ENCODE data around the gene ACAD9. TPM values are rescaled to one million over a fixed set of nuclear protein-coding genes. Genes with fewer than 3 reads are reported as not detected.

The ACAD9 gene
- total and polyA plus RNA-seq, 2 of the 13 experiments (the other 11 are each of a cell fraction or from before 2014, with no cell fraction given) = 15.3 to 38.2 TPM

DNA sequence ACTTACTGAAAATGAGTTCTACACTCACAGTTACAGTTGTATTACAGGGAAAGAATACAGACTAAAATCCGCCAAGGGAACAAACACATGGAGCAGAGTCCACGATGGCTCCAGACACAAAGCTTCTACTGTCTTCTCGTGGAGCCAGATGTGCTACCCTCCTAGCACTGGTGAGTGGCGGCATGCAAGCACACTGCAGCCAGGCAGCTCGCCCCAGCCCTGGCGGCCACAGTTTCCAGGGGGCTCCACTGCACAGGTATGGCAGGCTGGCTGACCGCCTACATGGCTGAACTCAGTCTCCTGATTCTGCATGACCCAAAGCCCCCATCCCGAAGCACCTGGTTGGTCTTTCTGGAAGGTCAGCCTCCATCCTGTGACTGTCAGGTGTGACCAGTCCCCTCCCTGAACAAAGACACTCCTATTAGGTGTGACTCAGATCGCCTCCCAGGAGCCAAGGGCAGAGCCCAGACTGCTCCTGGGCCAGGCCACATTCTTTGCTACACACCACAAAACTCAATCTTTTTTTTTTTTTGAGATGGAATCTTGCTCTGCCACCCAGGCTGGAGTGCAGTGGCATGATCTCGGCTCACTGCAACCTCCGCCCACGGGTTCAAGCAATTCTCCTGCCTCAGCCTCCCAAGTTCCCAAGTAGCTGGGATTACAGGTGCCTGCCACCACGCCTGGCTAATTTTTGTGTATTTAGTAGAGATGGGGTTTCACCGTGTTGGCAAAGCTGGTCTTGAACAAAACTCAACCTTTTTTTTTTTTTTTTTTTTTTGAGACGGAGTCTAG is 62.9 kb downstream of the ACAD9 start:
- Histone ChIP-seq H3K27ac (ENCODE audit: extremely low read length, insufficient read depth, low read length) (peak overlapping the region; percentile 65), H2AFZ (ENCODE audit: low read length) (no peak overlapping the region), H3K4me1 (ENCODE audit: insufficient read depth, low read length) (peaks cover 20% of the 10 kb centered on the region), H3K9ac (ENCODE audit: insufficient read depth, low read depth, low read length) (peak overlapping the region; percentile 57), H3K36me3 (replicated peaks in 1 of 2; ENCODE audit: control insufficient read depth in 1 of 2, insufficient read depth in 2 of 2, low read length in 2 of 2) (no peaks in the 10 kb centered on the region), H3K79me2 (ENCODE audit: insufficient read depth, low read length) (no peaks in the 10 kb centered on the region), H3K4me3 (replicated peaks in 1 of 3; ENCODE audit: insufficient read depth in 1 of 3, low read depth in 2 of 3, low read length in 3 of 3) (peak overlapping the region in 2 of 3 experiments; percentile 18 to 32; a peak in 2 of 6 replicates), H3K9me3 (ENCODE audit: low read length) (no peaks in the 10 kb centered on the region), H3K4me2 (ENCODE audit: low read depth, low read length) (peak overlapping the region; percentile 69), H3K27me3 (ENCODE audit: control insufficient read depth in 1 of 2, insufficient read depth in 2 of 2, low read length in 2 of 2) (peaks cover 0 to 7% of the 10 kb centered on the region in 2 experiments; a peak in 2 of 5 replicates), H4K20me1 (ENCODE audit: insufficient read depth, low read length) (no peaks in the 10 kb centered on the region)
- FAIRE-seq (peak; percentile 95), DNase-seq (ENCODE audit: low spot score) (peak; percentile 88), ATAC-seq (peak; percentile 99)
- 19% methylated on average over 12 of the region's 15 CpGs for WGBS (ENCODE audit: low lambda C conversion rate)
- POLR2A ChIA-PET = interaction anchor here (1.5 kb wide), 1 partner anchor 262 kb away, joined by 3 read pairs; no protein-coding TSS in a partner anchor
- no TSS peak for BruUV-seq (replicated peaks)
- in situ Hi-C loops (cut with HindIII; ENCODE audit: extremely low pct_ligation_motif_present, low pct_unique_long_range_greater_than_20kb) (no loop called here), intact Hi-C loops (cut with micrococcal nuclease; ENCODE audit: unreplicated experiment) (loop anchor here (10.0 kb wide), 1 partner anchor 328 kb away; no protein-coding TSS in a partner anchor)
- CTCF ChIA-PET (ENCODE audit: low intra/inter-chr PET ratio, low total read pairs) = no interaction called here
- TF ChIP-seq NFE2L2 (IDR thresholded peaks at IDR 0.05; ENCODE audit: low read length) (no peak), ZFP1 (CRISPR knock-in tag; IDR thresholded peaks at IDR 0.05) (no peak), MTA3 (CRISPR knock-in tag; IDR thresholded peaks at IDR 0.05) (no peak), TARDBP (CRISPR knock-in tag; IDR thresholded peaks at IDR 0.05) (peak; percentile 17; the same call in 1 of the 2 replicates), JARID2 (CRISPR knock-in tag; IDR thresholded peaks at IDR 0.05; ENCODE audit: insufficient replicate concordance) (no peak), ZNF235 (CRISPR knock-in tag; IDR thresholded peaks at IDR 0.05; ENCODE audit: borderline replicate concordance) (no peak), ZNF253 (CRISPR knock-in tag; IDR thresholded peaks at IDR 0.05; ENCODE audit: borderline replicate concordance) (no peak), ONECUT2 (CRISPR knock-in tag; IDR thresholded peaks at IDR 0.05) (no peak), KLF9 (CRISPR knock-in tag; IDR thresholded peaks at IDR 0.05; ENCODE audit: low read depth) (no peak), KAT7 (CRISPR knock-in tag; IDR thresholded peaks at IDR 0.05; ENCODE audit: borderline replicate concordance) (no peak), ZSCAN25 (CRISPR knock-in tag; IDR thresholded peaks at IDR 0.05) (no peak), ZNF432 (CRISPR knock-in tag; IDR thresholded peaks at IDR 0.05; ENCODE audit: borderline replicate concordance) (no peak)
- TF ChIP-seq, protein P1, sequence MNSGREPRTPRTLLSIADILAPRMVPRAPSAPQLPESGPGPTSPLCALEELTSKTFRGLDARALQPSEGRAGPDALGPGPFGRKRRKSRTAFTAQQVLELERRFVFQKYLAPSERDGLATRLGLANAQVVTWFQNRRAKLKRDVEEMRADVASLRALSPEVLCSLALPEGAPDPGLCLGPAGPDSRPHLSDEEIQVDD (CRISPR knock-in tag; IDR thresholded peaks at IDR 0.05; ENCODE audit: borderline replicate concordance) = no peak
- TF ChIP-seq, protein P2, sequence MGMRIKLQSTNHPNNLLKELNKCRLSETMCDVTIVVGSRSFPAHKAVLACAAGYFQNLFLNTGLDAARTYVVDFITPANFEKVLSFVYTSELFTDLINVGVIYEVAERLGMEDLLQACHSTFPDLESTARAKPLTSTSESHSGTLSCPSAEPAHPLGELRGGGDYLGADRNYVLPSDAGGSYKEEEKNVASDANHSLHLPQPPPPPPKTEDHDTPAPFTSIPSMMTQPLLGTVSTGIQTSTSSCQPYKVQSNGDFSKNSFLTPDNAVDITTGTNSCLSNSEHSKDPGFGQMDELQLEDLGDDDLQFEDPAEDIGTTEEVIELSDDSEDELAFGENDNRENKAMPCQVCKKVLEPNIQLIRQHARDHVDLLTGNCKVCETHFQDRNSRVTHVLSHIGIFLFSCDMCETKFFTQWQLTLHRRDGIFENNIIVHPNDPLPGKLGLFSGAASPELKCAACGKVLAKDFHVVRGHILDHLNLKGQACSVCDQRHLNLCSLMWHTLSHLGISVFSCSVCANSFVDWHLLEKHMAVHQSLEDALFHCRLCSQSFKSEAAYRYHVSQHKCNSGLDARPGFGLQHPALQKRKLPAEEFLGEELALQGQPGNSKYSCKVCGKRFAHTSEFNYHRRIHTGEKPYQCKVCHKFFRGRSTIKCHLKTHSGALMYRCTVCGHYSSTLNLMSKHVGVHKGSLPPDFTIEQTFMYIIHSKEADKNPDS (CRISPR knock-in tag; IDR thresholded peaks at IDR 0.05) = no peak
- TF ChIP-seq, protein P3, sequence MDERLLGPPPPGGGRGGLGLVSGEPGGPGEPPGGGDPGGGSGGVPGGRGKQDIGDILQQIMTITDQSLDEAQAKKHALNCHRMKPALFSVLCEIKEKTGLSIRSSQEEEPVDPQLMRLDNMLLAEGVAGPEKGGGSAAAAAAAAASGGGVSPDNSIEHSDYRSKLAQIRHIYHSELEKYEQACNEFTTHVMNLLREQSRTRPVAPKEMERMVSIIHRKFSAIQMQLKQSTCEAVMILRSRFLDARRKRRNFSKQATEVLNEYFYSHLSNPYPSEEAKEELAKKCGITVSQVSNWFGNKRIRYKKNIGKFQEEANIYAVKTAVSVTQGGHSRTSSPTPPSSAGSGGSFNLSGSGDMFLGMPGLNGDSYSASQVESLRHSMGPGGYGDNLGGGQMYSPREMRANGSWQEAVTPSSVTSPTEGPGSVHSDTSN (CRISPR knock-in tag; IDR thresholded peaks at IDR 0.05) = no peak
- TF ChIP-seq, protein P4, sequence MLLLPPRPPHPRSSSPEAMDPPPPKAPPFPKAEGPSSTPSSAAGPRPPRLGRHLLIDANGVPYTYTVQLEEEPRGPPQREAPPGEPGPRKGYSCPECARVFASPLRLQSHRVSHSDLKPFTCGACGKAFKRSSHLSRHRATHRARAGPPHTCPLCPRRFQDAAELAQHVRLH (CRISPR knock-in tag; IDR thresholded peaks at IDR 0.05; ENCODE audit: borderline replicate concordance, low read depth) = peak; percentile 48; the same call in 1 of the 2 replicates
- TF ChIP-seq, protein P5, sequence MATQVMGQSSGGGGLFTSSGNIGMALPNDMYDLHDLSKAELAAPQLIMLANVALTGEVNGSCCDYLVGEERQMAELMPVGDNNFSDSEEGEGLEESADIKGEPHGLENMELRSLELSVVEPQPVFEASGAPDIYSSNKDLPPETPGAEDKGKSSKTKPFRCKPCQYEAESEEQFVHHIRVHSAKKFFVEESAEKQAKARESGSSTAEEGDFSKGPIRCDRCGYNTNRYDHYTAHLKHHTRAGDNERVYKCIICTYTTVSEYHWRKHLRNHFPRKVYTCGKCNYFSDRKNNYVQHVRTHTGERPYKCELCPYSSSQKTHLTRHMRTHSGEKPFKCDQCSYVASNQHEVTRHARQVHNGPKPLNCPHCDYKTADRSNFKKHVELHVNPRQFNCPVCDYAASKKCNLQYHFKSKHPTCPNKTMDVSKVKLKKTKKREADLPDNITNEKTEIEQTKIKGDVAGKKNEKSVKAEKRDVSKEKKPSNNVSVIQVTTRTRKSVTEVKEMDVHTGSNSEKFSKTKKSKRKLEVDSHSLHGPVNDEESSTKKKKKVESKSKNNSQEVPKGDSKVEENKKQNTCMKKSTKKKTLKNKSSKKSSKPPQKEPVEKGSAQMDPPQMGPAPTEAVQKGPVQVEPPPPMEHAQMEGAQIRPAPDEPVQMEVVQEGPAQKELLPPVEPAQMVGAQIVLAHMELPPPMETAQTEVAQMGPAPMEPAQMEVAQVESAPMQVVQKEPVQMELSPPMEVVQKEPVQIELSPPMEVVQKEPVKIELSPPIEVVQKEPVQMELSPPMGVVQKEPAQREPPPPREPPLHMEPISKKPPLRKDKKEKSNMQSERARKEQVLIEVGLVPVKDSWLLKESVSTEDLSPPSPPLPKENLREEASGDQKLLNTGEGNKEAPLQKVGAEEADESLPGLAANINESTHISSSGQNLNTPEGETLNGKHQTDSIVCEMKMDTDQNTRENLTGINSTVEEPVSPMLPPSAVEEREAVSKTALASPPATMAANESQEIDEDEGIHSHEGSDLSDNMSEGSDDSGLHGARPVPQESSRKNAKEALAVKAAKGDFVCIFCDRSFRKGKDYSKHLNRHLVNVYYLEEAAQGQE (IDR thresholded peaks at IDR 0.05; ENCODE audit: borderline replicate concordance in 1 of 2, low read depth in 1 of 2, low read length in 2 of 2) = no peak

Data from HepG2 (cell line).